ENCODE data around the gene MRPS12.
"Not testable (repeated sequence)": the region's sequence is repeated elsewhere in the genome, so short reads cannot be mapped to it uniquely, and the experiment has no call there.

MRPS12 gene

GRCh38 chr19:38939957-38940356 lies 9.2 kb downstream of the MRPS12 start:
- no peak for DNase-seq (ENCODE audit: low spot score)
- no peak for FAIRE-seq

- not testable (repeated sequence) for DNase-seq (ENCODE audit: low spot score); FAIRE-seq
Observed at GRCh38 chr19:38941466-38941865, 10.7 kb downstream of the MRPS12 start.

GRCh38 chr19:38941979-38942378 lies 11.2 kb downstream of the MRPS12 start:
- no peak for FAIRE-seq
- DNase-seq (ENCODE audit: low spot score): no peak

GRCh38 chr19:38942471-38943181 lies 11.9 kb downstream of the MRPS12 start:
- DNase-seq (ENCODE audit: low spot score) (no peak), FAIRE-seq (no peak)

- DNase-seq (ENCODE audit: low spot score) (no peak), FAIRE-seq (no peak)
Observed at GRCh38 chr19:38944981-38945506, 14.3 kb downstream of the MRPS12 start.

- DNase-seq (ENCODE audit: low spot score) (no peak), FAIRE-seq (no peak)
Observed at GRCh38 chr19:38945562-38946228, 15.0 kb downstream of the MRPS12 start.

- FAIRE-seq (no peak), DNase-seq (ENCODE audit: low spot score) (no peak)
Observed at GRCh38 chr19:38946229-38947010, 15.7 kb downstream of the MRPS12 start.

- no peak for DNase-seq (ENCODE audit: low spot score)
- no peak for FAIRE-seq
Observed at GRCh38 chr19:38949580-38950367, 19.0 kb downstream of the MRPS12 start.

- DNase-seq (ENCODE audit: low spot score) (no peak), FAIRE-seq (no peak)
Observed at GRCh38 chr19:38951187-38951586, 20.4 kb downstream of the MRPS12 start.

- DNase-seq (ENCODE audit: low spot score) (no peak), FAIRE-seq (no peak)
Observed at GRCh38 chr19:38952395-38953165, 21.8 kb downstream of the MRPS12 start.

- no peak for FAIRE-seq
- no peak for DNase-seq (ENCODE audit: low spot score)
Observed at GRCh38 chr19:38953677-38954076, 22.9 kb downstream of the MRPS12 start.

- FAIRE-seq (no peak), DNase-seq (ENCODE audit: low spot score) (no peak)
Observed at GRCh38 chr19:38956264-38956663, 25.5 kb downstream of the MRPS12 start.

- no peak for FAIRE-seq
Observed at GRCh38 chr19:38958301-38958700, 27.6 kb downstream of the MRPS12 start.

GRCh38 chr19:38959618-38960017 lies 28.9 kb downstream of the MRPS12 start:
- DNase-seq (ENCODE audit: low spot score) (no peak), FAIRE-seq (no peak)

More at GRCh38 chr19:38958301-38958700, 27.6 kb downstream of the MRPS12 start:
- DNase-seq (ENCODE audit: low spot score): no peak

- no peak for FAIRE-seq
Observed at GRCh38 chr19:38964738-38965137, 34.0 kb downstream of the MRPS12 start.

GRCh38 chr19:38966149-38966548 lies 35.4 kb downstream of the MRPS12 start:
- FAIRE-seq; DNase-seq (ENCODE audit: low spot score): not testable (repeated sequence)

More at GRCh38 chr19:38964738-38965137, 34.0 kb downstream of the MRPS12 start:
- no peak for DNase-seq (ENCODE audit: low spot score)

- no peak for FAIRE-seq
- DNase-seq (ENCODE audit: low spot score): no peak
Observed at GRCh38 chr19:38970664-38971532, 40.2 kb downstream of the MRPS12 start.

- no peak for DNase-seq (ENCODE audit: low spot score)
- FAIRE-seq: no peak
Observed at GRCh38 chr19:38971672-38972071, 40.9 kb downstream of the MRPS12 start.

GRCh38 chr19:38974624-38975213 lies 44.0 kb downstream of the MRPS12 start:
- DNase-seq (ENCODE audit: low spot score): no peak
- no peak for FAIRE-seq

All from urothelium cell line (cell line).